Measurements from ENCODE around the gene MTG2. TPM values are rescaled to one million over a fixed set of nuclear protein-coding genes. Genes with fewer than 3 reads are reported as not detected.

The MTG2 gene
- total and polyA plus RNA-seq, 9 donors = 12.7 to 36.9 (median 33.3) TPM

GRCh38 chr20:62214067-62214466 lies 31.2 kb downstream of the MTG2 start:
- Histone ChIP-seq H3K4me1 (ENCODE audit: insufficient read depth) (no peaks in the 10 kb centered on the region), H3K4me3 (no peak overlapping the region), H3K9me3 (no peaks in the 10 kb centered on the region), H3K27me3 (no peaks in the 10 kb centered on the region), H3K27ac (no peak overlapping the region), H3K36me3 (no peaks in the 10 kb centered on the region)
- no peak for TF ChIP-seq POLR2A (IDR thresholded peaks at IDR 0.05)
- TF ChIP-seq CTCF (IDR thresholded peaks at IDR 0.05) = no peak
- no peak for TF ChIP-seq EP300 (IDR thresholded peaks at IDR 0.05)
- intact Hi-C loops (cut with DNase I) = no loop called here
- WGBS, 3 donors = 37 to 50% (median 50%) methylated on average over 12 of the region's 12 CpGs
- no peak for DNase-seq

- Histone ChIP-seq H3K4me3 (no peak overlapping the region), H3K4me1 (ENCODE audit: insufficient read depth) (peaks cover 2% of the 10 kb centered on the region), H3K36me3 (no peaks in the 10 kb centered on the region), H3K27ac (no peak overlapping the region), H3K27me3 (peaks cover 2% of the 10 kb centered on the region), H3K9me3 (no peaks in the 10 kb centered on the region)
- WGBS, 3 donors = 75 to 78% (median 75%) methylated on average over 29 of the region's 29 CpGs
- intact Hi-C loops (cut with DNase I) = no loop called here
- DNase-seq = no peak
- TF ChIP-seq CTCF (IDR thresholded peaks at IDR 0.05) (no peak), EP300 (IDR thresholded peaks at IDR 0.05) (no peak), POLR2A (IDR thresholded peaks at IDR 0.05) (no peak)
These were observed 32.5 kb downstream of the MTG2 start for GRCh38 chr20:62215020-62215990.

GRCh38 chr20:62215991-62216635 lies 33.3 kb downstream of the MTG2 start:
- Histone ChIP-seq H3K9me3 (no peaks in the 10 kb centered on the region), H3K27me3 (peaks cover 2% of the 10 kb centered on the region), H3K27ac (no peak overlapping the region), H3K4me3 (no peak overlapping the region), H3K4me1 (ENCODE audit: insufficient read depth) (peaks cover 9% of the 10 kb centered on the region), H3K36me3 (no peaks in the 10 kb centered on the region)
- TF ChIP-seq POLR2A (IDR thresholded peaks at IDR 0.05) = no peak
- no peak for TF ChIP-seq CTCF (IDR thresholded peaks at IDR 0.05)
- TF ChIP-seq EP300 (IDR thresholded peaks at IDR 0.05) = no peak
- WGBS, 3 donors = 69 to 76% (median 71%) methylated on average over 36 to 40 of the region's 40 CpGs
- intact Hi-C loops (cut with DNase I) = no loop called here
- DNase-seq = no peak

- DNase-seq = no peak
- Histone ChIP-seq H3K9me3 (no peaks in the 10 kb centered on the region), H3K4me3 (no peak overlapping the region), H3K27me3 (peaks cover 2% of the 10 kb centered on the region), H3K4me1 (ENCODE audit: insufficient read depth) (peaks cover 10% of the 10 kb centered on the region), H3K36me3 (no peaks in the 10 kb centered on the region), H3K27ac (no peak overlapping the region)
- WGBS, 3 donors = 58 to 64% (median 60%) methylated on average over 26 of the region's 26 CpGs
- TF ChIP-seq CTCF (IDR thresholded peaks at IDR 0.05) (no peak), EP300 (IDR thresholded peaks at IDR 0.05) (no peak), POLR2A (IDR thresholded peaks at IDR 0.05) (no peak)
- intact Hi-C loops (cut with DNase I) = no loop called here
These were observed 34.1 kb downstream of the MTG2 start for GRCh38 chr20:62216636-62217566.

All from ovary (tissue), 9 donors.